ENCODE results near the gene CCDC127. TPM values are rescaled to one million over a fixed set of nuclear protein-coding genes. Genes with fewer than 3 reads are reported as not detected.

CCDC127 gene
- total RNA-seq, 4 donors from 2014 or later, result 0.97 to 4.2 (median 1.9) TPM

DNA sequence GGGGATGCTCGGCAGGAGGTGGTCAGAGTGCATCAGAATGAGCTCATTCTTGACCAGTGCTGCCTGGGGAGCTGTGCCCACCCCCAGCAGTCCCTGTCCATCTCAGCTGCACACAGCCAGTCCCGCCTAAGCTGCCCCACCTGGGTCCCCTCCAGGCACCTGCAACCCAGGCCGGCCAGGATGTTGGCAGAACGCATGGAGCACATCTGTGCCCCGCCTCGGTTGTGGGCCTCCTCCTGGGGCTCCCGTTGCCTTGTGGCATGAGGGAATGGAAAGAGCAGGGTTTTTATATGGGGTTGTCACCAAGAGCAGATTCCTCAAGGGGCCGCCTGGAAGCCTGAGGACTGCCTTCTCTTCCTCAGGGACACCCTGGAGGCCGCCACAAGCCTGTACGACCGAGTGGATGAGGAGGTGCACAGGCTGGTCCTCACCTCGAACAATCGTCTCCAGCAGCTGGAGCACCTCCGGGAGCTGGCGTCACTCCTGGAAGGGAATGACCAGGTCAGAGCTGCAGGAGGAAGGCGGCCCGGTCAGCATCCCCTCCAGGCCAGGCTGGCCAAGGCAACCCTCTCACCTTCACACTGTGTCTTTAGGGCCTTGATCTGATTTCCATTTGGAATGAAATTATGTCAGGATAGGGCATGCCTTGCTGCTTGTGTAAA, 61.4 kb downstream of the CCDC127 start:
- TF ChIP-seq POLR2A (IDR thresholded peaks at IDR 0.05), result no peak
- TF ChIP-seq, protein P1, sequence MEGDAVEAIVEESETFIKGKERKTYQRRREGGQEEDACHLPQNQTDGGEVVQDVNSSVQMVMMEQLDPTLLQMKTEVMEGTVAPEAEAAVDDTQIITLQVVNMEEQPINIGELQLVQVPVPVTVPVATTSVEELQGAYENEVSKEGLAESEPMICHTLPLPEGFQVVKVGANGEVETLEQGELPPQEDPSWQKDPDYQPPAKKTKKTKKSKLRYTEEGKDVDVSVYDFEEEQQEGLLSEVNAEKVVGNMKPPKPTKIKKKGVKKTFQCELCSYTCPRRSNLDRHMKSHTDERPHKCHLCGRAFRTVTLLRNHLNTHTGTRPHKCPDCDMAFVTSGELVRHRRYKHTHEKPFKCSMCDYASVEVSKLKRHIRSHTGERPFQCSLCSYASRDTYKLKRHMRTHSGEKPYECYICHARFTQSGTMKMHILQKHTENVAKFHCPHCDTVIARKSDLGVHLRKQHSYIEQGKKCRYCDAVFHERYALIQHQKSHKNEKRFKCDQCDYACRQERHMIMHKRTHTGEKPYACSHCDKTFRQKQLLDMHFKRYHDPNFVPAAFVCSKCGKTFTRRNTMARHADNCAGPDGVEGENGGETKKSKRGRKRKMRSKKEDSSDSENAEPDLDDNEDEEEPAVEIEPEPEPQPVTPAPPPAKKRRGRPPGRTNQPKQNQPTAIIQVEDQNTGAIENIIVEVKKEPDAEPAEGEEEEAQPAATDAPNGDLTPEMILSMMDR (IDR thresholded peaks at IDR 0.05), result no peak
- intact Hi-C loops (cut with DNase I), result no loop called here
- DNase-seq, result no peak
- H3K4me3 ChIP-seq, result no peak overlapping the region
- peaks cover 0 to 23% (median 0%) of the 10 kb centered on the region in 4 donors for H3K27me3 ChIP-seq
- no peak overlapping the region for H3K27ac ChIP-seq
- no peaks in the 10 kb centered on the region for H3K36me3 ChIP-seq
- no peaks in the 10 kb centered on the region for H3K4me1 ChIP-seq
- 72 to 89% methylated on average over 6 to 7 of the region's 17 CpGs for WGBS, 2 donors
- H3K9me3 ChIP-seq, result no peaks in the 10 kb centered on the region

DNA sequence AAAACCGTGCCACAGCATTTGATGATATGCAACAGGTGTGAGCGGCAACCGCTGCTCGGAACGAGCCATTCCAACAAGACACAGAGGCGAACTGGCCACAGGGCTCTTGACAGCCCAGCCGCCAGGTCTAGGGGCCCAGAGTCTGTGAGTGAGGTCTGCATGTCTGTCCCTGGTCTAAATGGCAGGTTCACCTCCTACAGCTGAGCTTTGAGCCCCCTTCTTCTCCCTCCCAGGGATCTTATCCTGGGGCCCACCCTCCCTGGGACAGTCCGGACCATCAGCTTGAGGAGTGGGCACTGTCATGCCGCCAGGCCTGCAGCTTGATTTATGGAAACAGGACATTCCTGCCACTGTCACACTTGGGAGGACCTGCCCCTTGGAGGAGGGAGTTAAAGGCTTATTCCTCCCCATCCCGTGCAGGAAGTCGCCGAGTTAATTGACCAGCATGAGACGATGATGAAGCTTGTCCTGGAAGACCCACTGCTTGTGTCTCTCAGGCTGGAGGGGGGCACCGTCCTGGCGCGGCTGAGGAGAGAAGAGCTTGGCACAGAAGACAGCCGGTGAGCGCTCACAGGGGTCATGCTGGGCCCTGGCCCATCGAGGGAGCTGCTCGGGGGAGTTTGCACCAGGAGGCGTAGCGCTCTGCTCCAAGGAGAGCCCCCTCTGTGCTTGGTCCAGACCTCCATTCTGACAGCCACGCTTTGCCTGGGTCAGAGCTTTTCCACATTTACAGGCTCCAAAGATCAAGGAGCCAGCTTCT, 62.1 kb downstream of the CCDC127 start:
- H3K9me3 ChIP-seq, result no peaks in the 10 kb centered on the region
- WGBS, 2 donors, result 84 to 95% methylated on average over 5 to 13 of the region's 23 CpGs
- H3K36me3 ChIP-seq, result no peaks in the 10 kb centered on the region
- TF ChIP-seq POLR2A (IDR thresholded peaks at IDR 0.05), result no peak
- intact Hi-C loops (cut with DNase I), result no loop called here
- H3K4me1 ChIP-seq, result no peaks in the 10 kb centered on the region
- no peak overlapping the region for H3K4me3 ChIP-seq
- DNase-seq, result no peak
- no peak overlapping the region for H3K27ac ChIP-seq
- H3K27me3 ChIP-seq, result peaks cover 0 to 20% (median 0%) of the 10 kb centered on the region in 4 donors

DNA sequence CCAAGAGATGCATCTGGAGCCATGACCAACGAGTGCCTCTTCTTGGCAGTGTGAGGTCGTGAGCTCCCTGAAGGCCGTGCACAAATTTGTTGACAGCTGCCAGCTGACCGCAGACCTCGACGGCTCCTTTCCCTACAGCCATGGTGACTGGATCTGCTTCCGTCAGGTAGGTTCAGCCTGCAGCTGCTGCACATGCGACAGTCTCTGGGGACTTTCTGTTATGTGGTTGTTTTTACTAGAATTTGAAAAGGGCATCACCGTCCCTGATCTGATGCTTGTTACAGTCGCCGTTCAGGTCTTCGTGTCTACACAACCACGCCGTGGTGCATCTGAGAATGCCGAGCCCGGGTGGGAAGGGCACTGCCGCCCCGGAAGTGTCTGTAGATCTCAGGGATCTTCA, 63.1 kb downstream of the CCDC127 start:
- 90 to 91% methylated on average over 15 of the region's 18 CpGs for WGBS, 2 donors
- DNase-seq, result no peak
- H3K4me1 ChIP-seq, result peaks cover 0 to 9% (median 0%) of the 10 kb centered on the region in 3 donors
- no peaks in the 10 kb centered on the region for H3K9me3 ChIP-seq
- intact Hi-C loops (cut with DNase I), result no loop called here
- TF ChIP-seq, protein P1 (IDR thresholded peaks at IDR 0.05), result no peak
- TF ChIP-seq POLR2A (IDR thresholded peaks at IDR 0.05), result no peak
- no peak overlapping the region for H3K27ac ChIP-seq
- H3K27me3 ChIP-seq, result peaks cover 0 to 15% (median 0%) of the 10 kb centered on the region in 4 donors
- H3K4me3 ChIP-seq, result no peak overlapping the region
- H3K36me3 ChIP-seq, result no peaks in the 10 kb centered on the region

DNA sequence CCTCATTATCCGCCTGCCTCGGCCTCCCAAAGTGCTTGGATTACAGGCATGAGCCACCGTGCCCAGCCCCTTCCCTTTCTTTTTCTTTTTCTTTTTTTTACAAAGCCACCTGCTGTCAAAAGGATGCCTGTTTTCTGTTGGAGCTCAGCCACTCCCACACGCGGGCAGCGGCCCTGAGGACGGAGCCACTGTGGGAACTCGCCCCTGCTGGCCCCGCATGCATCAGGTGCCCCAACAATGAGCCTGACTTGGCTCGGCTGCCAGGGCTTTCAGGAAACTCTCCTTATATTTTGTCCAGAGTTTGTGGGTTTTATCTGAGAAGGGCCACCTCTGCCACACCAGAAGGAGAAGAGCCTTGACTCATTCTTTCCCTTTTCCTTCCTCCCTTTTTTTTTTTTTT, 63.7 kb downstream of the CCDC127 start:
- intact Hi-C loops (cut with DNase I), result no loop called here
- Histone ChIP-seq H3K4me1 (peaks cover 0 to 10% (median 0%) of the 10 kb centered on the region in 3 donors), H3K4me3 (no peak overlapping the region), H3K36me3 (no peaks in the 10 kb centered on the region), H3K27ac (no peak overlapping the region), H3K9me3 (no peaks in the 10 kb centered on the region), H3K27me3 (peaks cover 0 to 10% (median 0%) of the 10 kb centered on the region in 4 donors)
- TF ChIP-seq POLR2A (IDR thresholded peaks at IDR 0.05), result no peak
- TF ChIP-seq, protein P1 (IDR thresholded peaks at IDR 0.05), result no peak
- no peak for DNase-seq
- WGBS, 2 donors, result 69 to 73% methylated on average over 10 of the region's 10 CpGs

DNA sequence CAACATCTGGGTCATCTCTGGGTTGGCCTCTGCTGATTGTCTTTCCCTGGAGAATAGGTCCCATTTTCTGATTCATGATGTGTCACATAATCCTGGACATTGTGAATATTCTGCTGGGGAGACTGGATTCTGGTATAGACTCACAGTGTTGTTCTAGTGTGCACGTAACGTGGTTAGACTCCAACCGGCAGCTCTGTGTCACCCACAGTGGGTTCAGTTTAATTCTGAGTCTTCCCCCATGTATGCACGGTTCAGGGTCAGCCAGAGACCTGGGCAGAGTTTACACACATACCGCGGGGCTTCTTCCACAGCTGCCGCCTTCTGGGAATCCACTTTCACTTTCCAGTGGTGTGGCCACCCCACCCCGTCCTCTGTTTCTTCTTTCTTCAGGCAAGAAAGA, 64.7 kb downstream of the CCDC127 start:
- Histone ChIP-seq H3K36me3 (no peaks in the 10 kb centered on the region), H3K27me3 (peaks cover 0 to 4% (median 0%) of the 10 kb centered on the region in 4 donors), H3K9me3 (peaks cover 0 to 8% (median 5%) of the 10 kb centered on the region in 3 donors), H3K4me1 (peaks cover 0 to 10% (median 0%) of the 10 kb centered on the region in 3 donors), H3K27ac (no peak overlapping the region), H3K4me3 (no peak overlapping the region)
- WGBS, 2 donors, result 75 to 84% methylated on average over 8 of the region's 8 CpGs
- TF ChIP-seq POLR2A (IDR thresholded peaks at IDR 0.05), result no peak
- TF ChIP-seq, protein P1 (IDR thresholded peaks at IDR 0.05), result no peak
- no peak for DNase-seq
- intact Hi-C loops (cut with DNase I), result no loop called here
